KG1 (cell line): ENCODE results near the gene DBN1.
A peak's percentile ranks its signal among the peaks of the same experiment; 100 is the strongest.
"Not testable (repeated sequence)": the region's sequence is repeated elsewhere in the genome, so short reads cannot be mapped to it uniquely, and the experiment has no call there.

Source experiments
- DNase-seq: peaks from one replicate; lab custom pipeline; 2025; lab: John Stamatoyannopoulos, UW

Gene DBN1

GRCh38 chr5:177490992-177491391 lies 17.6 kb upstream of the DBN1 start:
- DNase-seq, result no peak

GRCh38 chr5:177490311-177490991 lies 17.0 kb upstream of the DBN1 start:
- DNase-seq, result no peak

GRCh38 chr5:177489119-177489716 lies 15.8 kb upstream of the DBN1 start:
- no peak for DNase-seq

GRCh38 chr5:177487975-177488374 lies 14.5 kb upstream of the DBN1 start:
- DNase-seq, result no peak

- no peak for DNase-seq
These were observed 13.7 kb upstream of the DBN1 start for GRCh38 chr5:177487144-177487543.

GRCh38 chr5:177486256-177486655 lies 12.8 kb upstream of the DBN1 start:
- DNase-seq, result no peak

- not testable (repeated sequence) for DNase-seq
These were observed 12.3 kb upstream of the DBN1 start for GRCh38 chr5:177485753-177486152.

GRCh38 chr5:177484902-177485549 lies 11.6 kb upstream of the DBN1 start:
- no peak for DNase-seq

GRCh38 chr5:177483994-177484901 lies 10.8 kb upstream of the DBN1 start:
- no peak for DNase-seq

GRCh38 chr5:177483042-177483441 lies 9.6 kb upstream of the DBN1 start:
- DNase-seq, result no peak

GRCh38 chr5:177482359-177482795 lies 8.9 kb upstream of the DBN1 start:
- no peak for DNase-seq

GRCh38 chr5:177479774-177480173 lies 6.3 kb upstream of the DBN1 start:
- DNase-seq, result no peak

GRCh38 chr5:177478711-177479646 lies 5.5 kb upstream of the DBN1 start:
- DNase-seq, result peak; percentile 36

GRCh38 chr5:177477701-177478477 lies 4.5 kb upstream of the DBN1 start:
- no peak for DNase-seq

GRCh38 chr5:177476531-177477233 lies 3.2 kb upstream of the DBN1 start:
- no peak for DNase-seq

- DNase-seq, result no peak
These were observed 2.4 kb upstream of the DBN1 start for GRCh38 chr5:177475563-177476427.

- no peak for DNase-seq
These were observed 1.6 kb upstream of the DBN1 start for GRCh38 chr5:177474846-177475562.

GRCh38 chr5:177474002-177474476 lies 605 bp upstream of the DBN1 start:
- DNase-seq, result no peak
